Measurements from ENCODE around the gene NBPF11.
"Not testable (repeated sequence)": the region's sequence is repeated elsewhere in the genome, so short reads cannot be mapped to it uniquely, and the experiment has no call there.

NBPF11 gene

DNA sequence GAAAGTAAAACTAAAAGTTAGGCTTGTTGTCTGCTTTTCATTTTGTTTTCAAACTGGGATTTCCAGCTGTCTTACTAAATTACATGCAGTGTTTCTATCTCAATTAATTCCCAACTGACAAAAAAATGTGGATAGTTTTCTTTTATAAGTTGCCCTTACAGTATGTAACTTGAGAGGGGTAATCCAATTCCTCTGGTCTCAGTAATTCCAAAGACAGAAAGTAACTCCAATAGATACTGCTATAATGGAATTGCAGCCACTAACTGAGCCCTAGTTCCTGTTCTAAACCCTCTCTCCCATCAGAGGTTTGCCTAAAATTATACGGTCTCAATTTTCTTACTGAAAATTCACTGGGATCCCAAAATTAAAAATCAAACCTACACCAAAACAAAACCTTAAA is 83.5 kb downstream of the NBPF11 start:
- H3K27me3 ChIP-seq, H3K9ac ChIP-seq, H3K9me3 ChIP-seq, H3K4me3 ChIP-seq, H3K27ac ChIP-seq, H3K4me1 ChIP-seq, H3K36me3 ChIP-seq, H3K4me2 ChIP-seq, H4K20me1 ChIP-seq: not testable (repeated sequence)

GRCh38 chr1:148068201-148068600 is 83.9 kb downstream of the NBPF11 start:
- not testable (repeated sequence) for H3K27ac ChIP-seq, H3K36me3 ChIP-seq, H3K9me3 ChIP-seq, H3K27me3 ChIP-seq, H3K4me2 ChIP-seq, H3K4me3 ChIP-seq, H3K9ac ChIP-seq, H3K4me1 ChIP-seq, H4K20me1 ChIP-seq

- H3K9me3 ChIP-seq, H3K9ac ChIP-seq, H3K4me1 ChIP-seq, H4K20me1 ChIP-seq, H3K4me3 ChIP-seq, H3K27ac ChIP-seq, H3K36me3 ChIP-seq, H3K4me2 ChIP-seq: not testable (repeated sequence)
- H3K27me3 ChIP-seq: peaks cover 16% of the 10 kb centered on the region
Measured at GRCh38 chr1:148060294-148060701, 91.8 kb downstream of the NBPF11 start.

DNA sequence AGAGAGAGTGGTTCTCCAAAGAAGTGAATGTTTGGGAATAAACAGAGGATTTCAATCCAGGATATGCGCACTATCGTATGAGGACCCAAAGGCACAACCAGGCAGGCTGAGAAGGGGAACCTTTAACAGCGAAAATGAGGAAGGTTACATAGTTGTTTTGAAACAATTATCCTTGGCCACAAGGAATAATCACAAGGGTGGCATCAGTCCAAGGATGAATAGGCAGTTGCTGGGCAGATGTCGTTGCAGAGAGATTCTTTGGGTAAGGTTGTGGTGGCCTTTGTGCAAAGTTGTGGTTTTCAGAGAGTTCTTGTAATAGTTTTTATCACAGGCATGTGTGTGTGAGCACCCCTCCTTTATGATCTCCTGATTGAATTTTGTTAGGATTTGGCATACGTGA is 94.7 kb downstream of the NBPF11 start:
- H3K4me3 ChIP-seq, H3K4me2 ChIP-seq, H3K27ac ChIP-seq, H4K20me1 ChIP-seq, H3K36me3 ChIP-seq, H3K9ac ChIP-seq, H3K9me3 ChIP-seq, H3K4me1 ChIP-seq: not testable (repeated sequence)
- peaks cover 16% of the 10 kb centered on the region for H3K27me3 ChIP-seq

All from BLaER1 (cell line).